ENCODE data around the gene IFNAR1. TPM values are rescaled to one million over a fixed set of nuclear protein-coding genes. Genes with fewer than 3 reads are reported as not detected.

IFNAR1 gene
- total RNA-seq, 1 experiment from 2014 or later = 14.2 TPM

DNA sequence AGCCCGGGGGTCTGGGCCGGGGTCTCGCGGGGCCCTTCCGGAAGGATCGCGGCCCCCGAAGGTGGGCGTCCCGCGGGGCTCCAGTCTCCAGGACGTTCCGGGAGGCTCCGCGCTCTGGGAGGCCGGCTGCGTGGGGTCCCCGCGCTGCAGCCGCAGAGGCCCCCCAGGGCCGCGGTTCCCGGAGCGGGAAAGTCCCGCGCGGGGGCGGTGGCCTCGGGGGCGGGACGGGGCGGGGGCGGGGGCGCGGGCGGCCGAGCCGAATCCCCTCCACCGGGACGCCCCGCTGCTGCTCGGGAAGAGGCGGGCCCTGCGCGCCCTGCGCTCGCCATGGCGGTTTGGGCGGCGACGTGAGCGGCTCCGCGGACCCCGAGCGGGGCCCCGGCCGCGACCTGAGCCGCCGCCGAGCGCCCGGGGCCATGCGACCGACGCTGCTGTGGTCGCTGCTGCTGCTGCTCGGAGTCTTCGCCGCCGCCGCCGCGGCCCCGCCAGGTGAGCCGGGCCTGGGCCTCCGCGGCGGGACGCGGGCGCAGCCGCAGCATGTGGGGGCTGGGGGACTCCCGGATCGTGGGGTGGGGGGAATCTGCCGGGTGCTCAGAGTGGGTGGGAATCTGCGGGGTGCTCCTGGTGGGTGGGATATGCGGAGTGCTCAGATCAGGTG, 78.5 kb downstream of the IFNAR1 start, which contains the start of gene IFNGR2:
Gene IFNGR2 (plus strand): TSS at position 286 of the 658 bp plus-strand sequence. CDS start 131 bp downstream, at position 417.
- H3T11ph ChIP-seq (ENCODE audit: low read length) = no peak within 1 kb of the TSS
- WGBS (ENCODE audit: extremely low coverage, insufficient read length, low lambda C conversion rate) = no CpG with 5 or more reads among the region's 89 CpGs
- H3K23ac ChIP-seq (ENCODE audit: insufficient read length, low read depth, low read length) = no peak within 1 kb of the TSS
- H2BK20ac ChIP-seq (ENCODE audit: low read depth, low read length, poor library complexity, severe bottlenecking) = no peak within 1 kb of the TSS
- TF ChIP-seq, protein P1, sequence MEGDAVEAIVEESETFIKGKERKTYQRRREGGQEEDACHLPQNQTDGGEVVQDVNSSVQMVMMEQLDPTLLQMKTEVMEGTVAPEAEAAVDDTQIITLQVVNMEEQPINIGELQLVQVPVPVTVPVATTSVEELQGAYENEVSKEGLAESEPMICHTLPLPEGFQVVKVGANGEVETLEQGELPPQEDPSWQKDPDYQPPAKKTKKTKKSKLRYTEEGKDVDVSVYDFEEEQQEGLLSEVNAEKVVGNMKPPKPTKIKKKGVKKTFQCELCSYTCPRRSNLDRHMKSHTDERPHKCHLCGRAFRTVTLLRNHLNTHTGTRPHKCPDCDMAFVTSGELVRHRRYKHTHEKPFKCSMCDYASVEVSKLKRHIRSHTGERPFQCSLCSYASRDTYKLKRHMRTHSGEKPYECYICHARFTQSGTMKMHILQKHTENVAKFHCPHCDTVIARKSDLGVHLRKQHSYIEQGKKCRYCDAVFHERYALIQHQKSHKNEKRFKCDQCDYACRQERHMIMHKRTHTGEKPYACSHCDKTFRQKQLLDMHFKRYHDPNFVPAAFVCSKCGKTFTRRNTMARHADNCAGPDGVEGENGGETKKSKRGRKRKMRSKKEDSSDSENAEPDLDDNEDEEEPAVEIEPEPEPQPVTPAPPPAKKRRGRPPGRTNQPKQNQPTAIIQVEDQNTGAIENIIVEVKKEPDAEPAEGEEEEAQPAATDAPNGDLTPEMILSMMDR (conservative IDR thresholded peaks at IDR 0.05) = no peak
- H3K14ac ChIP-seq (ENCODE audit: insufficient read depth, low read length) = peak within 1 kb of the TSS; percentile 73
- no peak within 1 kb of the TSS for H4K8ac ChIP-seq (replicated peaks; ENCODE audit: insufficient read length, low read depth, low read length)
- H2BK12ac ChIP-seq (ENCODE audit: insufficient read length, low read depth, low read length) = no peak within 1 kb of the TSS
- Mint-ChIP-seq H3K4me1 (peaks cover 11 to 15% of the 10 kb centered on the region in 2 experiments), H3K4me3 (peak within 1 kb of the TSS; percentile 90 to 94), H3K27me3 (ENCODE audit: low read depth) (peaks cover 5% of the 10 kb centered on the region), H3K36me3 (ENCODE audit: insufficient read depth in 1 of 3, low read depth in 3 of 3) (peaks cover 0 to 10% (median 8%) of the 10 kb centered on the region in 3 experiments; a peak in 5 of 7 replicates), H3K9me3 (no peaks in the 10 kb centered on the region; a peak in 1 of 5 replicates), H3K27ac (peak within 1 kb of the TSS in 2 of 3 experiments; percentile 76 to 91; a peak in 4 of 7 replicates)
- H4K91ac ChIP-seq (ENCODE audit: insufficient read length, low read depth, low read length) = no peak within 1 kb of the TSS
- H3K79me2 ChIP-seq (ENCODE audit: insufficient read depth, low read length) = peaks cover 5% of the 10 kb centered on the region; the same call in 1 of the 2 replicates
- H2AK5ac ChIP-seq (ENCODE audit: insufficient read length, low read length) = no peak within 1 kb of the TSS
- peaks cover 4% of the 10 kb centered on the region; the same call in 1 of the 2 replicates for H3K4me1 ChIP-seq (ENCODE audit: insufficient read depth, low read length)
- no peaks in the 10 kb centered on the region for H3K79me1 ChIP-seq (ENCODE audit: insufficient read depth, low read depth, low read length, poor library complexity, severe bottlenecking)
- peak within 1 kb of the TSS; percentile 56 for H3K9ac ChIP-seq (ENCODE audit: extremely low read depth, insufficient read length, low read length)
- H2BK15ac ChIP-seq (ENCODE audit: low read depth, low read length) = no peak within 1 kb of the TSS
- peak within 1 kb of the TSS; percentile 63 for H3K4me2 ChIP-seq (ENCODE audit: insufficient read depth, insufficient read length, low read length)
- H3K9me3 ChIP-seq (ENCODE audit: control insufficient read depth, low read depth, low read length) = no peaks in the 10 kb centered on the region
- no peak within 1 kb of the TSS for H2AFZ ChIP-seq (ENCODE audit: low read length)
- H3K27me3 ChIP-seq (ENCODE audit: insufficient read depth, low read length) = no peaks in the 10 kb centered on the region
- H4K5ac ChIP-seq (ENCODE audit: insufficient read length, low read depth, low read length) = no peak within 1 kb of the TSS
- peak within 1 kb of the TSS; percentile 92 for H2BK120ac ChIP-seq (ENCODE audit: low read depth, low read length, poor library complexity, severe bottlenecking)
- peak within 1 kb of the TSS; percentile 77 for H3K18ac ChIP-seq (ENCODE audit: insufficient read length, low read depth, low read length)
- H4K20me1 ChIP-seq (ENCODE audit: control insufficient read depth, insufficient read depth, insufficient read length) = no peaks in the 10 kb centered on the region
- DNase-seq = no peak
- no peak within 1 kb of the TSS for H3K56ac ChIP-seq (ENCODE audit: insufficient read length, low read depth, low read length)
- no peak within 1 kb of the TSS for H2BK5ac ChIP-seq (ENCODE audit: insufficient read length, low read length)
- H3K27ac ChIP-seq (ENCODE audit: insufficient read length, low read depth, low read length) = no peak within 1 kb of the TSS
- H3K23me2 ChIP-seq (ENCODE audit: insufficient read length, low read depth, low read length, poor library complexity, severe bottlenecking) = peaks cover 12% of the 10 kb centered on the region
- no peak within 1 kb of the TSS for H3K4ac ChIP-seq (ENCODE audit: low read depth, low read length)
